K562 (cell line): ENCODE data around the gene ADM2. TPM values are rescaled to one million over a fixed set of nuclear protein-coding genes. Genes with fewer than 3 reads are reported as not detected.

Source experiments
- PCBP2 ChIP-seq: fragments of 200-400 bp; formaldehyde crosslinking; IDR thresholded peaks from 2 replicates; pipeline ENCODE4 v1.6.1; 2018; ENCODE audit warnings: low read length, low read depth, mild to moderate bottlenecking, moderate library complexity; ENCODE audit not compliant: poor library complexity, severe bottlenecking
- PHF21A ChIP-seq: fragments of 450-650 bp; IDR thresholded peaks from 2 replicates; pipeline ENCODE4 v1.6.1; 2017; ENCODE audit warnings: low read depth, borderline replicate concordance
- RBM14 ChIP-seq: fragments of 200-400 bp; formaldehyde crosslinking; IDR thresholded peaks from 2 replicates; pipeline ENCODE4 v1.6.1; 2018; ENCODE audit warnings: low read depth, mild to moderate bottlenecking, low read length, moderate library complexity, borderline replicate concordance; ENCODE audit not compliant: insufficient read depth
- SREBF2 ChIP-seq: sonication (generic); formaldehyde crosslinking; IDR thresholded peaks from 2 replicates; pipeline ENCODE4 v1.4.0; 2020; ENCODE audit warnings: mild to moderate bottlenecking, missing genetic modification reagents
- TEAD4 ChIP-seq, 2 experiments: sonication (generic) in 1 of 2; formaldehyde crosslinking in 1 of 2; IDR thresholded peaks; 2 replicates each; pipeline versions ENCODE4 v1.6.1 to v1.8.0; 2012 to 2022; ENCODE audit warnings: borderline replicate concordance in 1 of 2, inconsistent platforms in 1 of 2, low read length in 1 of 2, mild to moderate bottlenecking in 1 of 2, missing genetic modification reagents in 1 of 2
- TFAM ChIP-seq: fragments of 250-450 bp; sonication (Bioruptor Pico); conservative IDR thresholded peaks from 2 replicates; pipeline ENCODE4 v1.5.0; 2021; ENCODE audit warnings: mild to moderate bottlenecking, moderate library complexity
- ZSCAN29 ChIP-seq: fragments of 450-650 bp; IDR thresholded peaks from 2 replicates; pipeline ENCODE4 v1.6.1; 2017
- polyA plus RNA-seq, 8 experiments: library from polyadenylated mRNA; depleted of rRNA in 4 of 8; stranded (reverse) in 5 of 8; unstranded in 3 of 8; fragments of >200 nt; fragmentation: Nextera tagmentation in 2 of 8; fragmentation: Illumina TruSeq in 1 of 8; extraction: Ambion mirVana in 2 of 8; extraction: Trizol in 1 of 8; gene quantifications; 2 replicates each; pipeline versions ENCODE4 v1.2.1 to v1.2.3, GENCODE V29; 2011 to 2014; ENCODE audit warnings: inconsistent platforms in 1 of 8, missing spikeins in 1 of 8
- total RNA-seq, 7 experiments: library from RNA; depleted of rRNA in 6 of 7; stranded (reverse); fragments of >200 nt in 6 of 7; fragmentation: Illumina TruSeq in 2 of 7; extraction: Trizol in 2 of 7; gene quantifications; 2 replicates each; pipeline versions ENCODE4 v1.2.1 to v1.2.3, GENCODE V29; 2011 to 2021; ENCODE audit warnings: low replicate concordance in 1 of 7
- TF ChIP-seq, protein P1 (sequence below): fragments of 450-650 bp; conservative IDR thresholded peaks from 2 replicates; pipeline ENCODE4 v1.6.1; 2016; ENCODE audit warnings: missing genetic modification characterization, low read depth, mild to moderate bottlenecking, missing compliant biosample characterization, moderate library complexity
- TF ChIP-seq, protein P2 (sequence below), 2 experiments: fragments of 450-650 bp in 1 of 2; sonication (generic) in 1 of 2; formaldehyde crosslinking in 1 of 2; IDR thresholded peaks in 1 of 2; conservative IDR thresholded peaks in 1 of 2; 2 replicates each; pipeline versions ENCODE4 v1.6.1 to v1.8.1; 2016 to 2023; ENCODE audit warnings: mild to moderate bottlenecking in 2 of 2, moderate library complexity in 2 of 2, inconsistent platforms in 1 of 2, missing genetic modification reagents in 1 of 2
- TF ChIP-seq, protein P3 (sequence below): fragments of 250-450 bp; sonication (Bioruptor Pico); IDR thresholded peaks from 2 replicates; pipeline ENCODE4 v1.4.0; 2020
- TF ChIP-seq, protein P4 (sequence below): fragments of 250-450 bp; sonication (Bioruptor Pico); IDR thresholded peaks from 2 replicates; pipeline ENCODE4 v1.8.0; 2021; ENCODE audit warnings: mild to moderate bottlenecking, moderate library complexity

Gene ADM2
- total and polyA plus RNA-seq, 9 of the 15 experiments (the other 6 are each of a cell fraction or from before 2014, with no cell fraction given) = 0.11 to 5.1 (median 0.38) TPM

DNA sequence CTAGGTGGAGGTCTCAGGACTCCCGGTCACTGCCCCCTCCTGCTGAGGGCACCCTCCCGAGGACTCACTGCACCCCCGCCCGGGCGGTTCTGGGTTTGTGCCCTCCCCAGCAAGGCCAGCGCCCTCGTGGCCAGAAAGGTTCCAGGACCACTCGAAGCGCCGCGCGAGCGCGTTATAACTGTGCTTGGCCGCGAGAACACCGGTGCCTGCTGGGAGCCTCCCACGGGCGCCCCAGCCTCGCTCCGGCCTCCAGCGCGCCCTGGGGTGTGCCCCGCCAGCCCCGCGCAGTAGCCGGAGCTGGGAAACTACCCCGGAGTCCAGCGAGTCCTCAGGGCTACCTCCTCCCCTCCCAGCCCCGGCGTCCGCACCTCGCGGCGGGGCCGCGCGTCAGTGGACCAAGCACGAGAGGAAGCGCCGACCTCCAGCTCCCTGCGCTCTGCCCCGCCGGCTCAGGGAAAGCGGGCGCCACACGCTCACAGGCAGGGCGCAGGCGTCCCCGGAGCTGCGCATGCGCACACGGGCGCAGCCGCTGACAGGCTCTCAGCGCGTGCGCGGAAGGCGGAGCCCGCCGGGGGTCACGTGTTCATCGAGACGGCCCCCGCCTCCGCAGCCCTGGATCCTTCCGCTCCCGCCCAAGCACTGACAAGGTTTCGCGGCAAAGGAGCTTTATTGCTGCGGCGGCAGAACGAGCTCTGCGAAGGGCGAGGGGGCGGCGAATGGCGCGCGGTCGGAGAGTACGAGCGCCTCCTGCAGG lies 43.9 kb downstream of the ADM2 start, which contains the start of gene SCO2 (continued):
- no peak for TF ChIP-seq PHF21A
- TF ChIP-seq, protein P1, sequence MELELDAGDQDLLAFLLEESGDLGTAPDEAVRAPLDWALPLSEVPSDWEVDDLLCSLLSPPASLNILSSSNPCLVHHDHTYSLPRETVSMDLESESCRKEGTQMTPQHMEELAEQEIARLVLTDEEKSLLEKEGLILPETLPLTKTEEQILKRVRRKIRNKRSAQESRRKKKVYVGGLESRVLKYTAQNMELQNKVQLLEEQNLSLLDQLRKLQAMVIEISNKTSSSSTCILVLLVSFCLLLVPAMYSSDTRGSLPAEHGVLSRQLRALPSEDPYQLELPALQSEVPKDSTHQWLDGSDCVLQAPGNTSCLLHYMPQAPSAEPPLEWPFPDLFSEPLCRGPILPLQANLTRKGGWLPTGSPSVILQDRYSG (tag) = no peak
- TF ChIP-seq, protein P2, sequence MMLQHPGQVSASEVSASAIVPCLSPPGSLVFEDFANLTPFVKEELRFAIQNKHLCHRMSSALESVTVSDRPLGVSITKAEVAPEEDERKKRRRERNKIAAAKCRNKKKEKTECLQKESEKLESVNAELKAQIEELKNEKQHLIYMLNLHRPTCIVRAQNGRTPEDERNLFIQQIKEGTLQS (IDR thresholded peaks at IDR 0.05) = no peak
- TF ChIP-seq, protein P2 (CRISPR knock-in tag; conservative IDR thresholded peaks at IDR 0.05) = no peak
- TF ChIP-seq ZSCAN29 = no peak
- TF ChIP-seq PCBP2 = no peak
- TF ChIP-seq TFAM (CRISPR knock-in tag) = no peak
- no peak for TF ChIP-seq RBM14
- TF ChIP-seq SREBF2 = no peak
- TF ChIP-seq TEAD4 (IDR thresholded peaks at IDR 0.05; ENCODE audit: low read length) = no peak; the same call in 1 of the 2 replicates
- TF ChIP-seq TEAD4 (CRISPR knock-in tag; IDR thresholded peaks at IDR 0.05; ENCODE audit: borderline replicate concordance) = no peak
- TF ChIP-seq, protein P3, sequence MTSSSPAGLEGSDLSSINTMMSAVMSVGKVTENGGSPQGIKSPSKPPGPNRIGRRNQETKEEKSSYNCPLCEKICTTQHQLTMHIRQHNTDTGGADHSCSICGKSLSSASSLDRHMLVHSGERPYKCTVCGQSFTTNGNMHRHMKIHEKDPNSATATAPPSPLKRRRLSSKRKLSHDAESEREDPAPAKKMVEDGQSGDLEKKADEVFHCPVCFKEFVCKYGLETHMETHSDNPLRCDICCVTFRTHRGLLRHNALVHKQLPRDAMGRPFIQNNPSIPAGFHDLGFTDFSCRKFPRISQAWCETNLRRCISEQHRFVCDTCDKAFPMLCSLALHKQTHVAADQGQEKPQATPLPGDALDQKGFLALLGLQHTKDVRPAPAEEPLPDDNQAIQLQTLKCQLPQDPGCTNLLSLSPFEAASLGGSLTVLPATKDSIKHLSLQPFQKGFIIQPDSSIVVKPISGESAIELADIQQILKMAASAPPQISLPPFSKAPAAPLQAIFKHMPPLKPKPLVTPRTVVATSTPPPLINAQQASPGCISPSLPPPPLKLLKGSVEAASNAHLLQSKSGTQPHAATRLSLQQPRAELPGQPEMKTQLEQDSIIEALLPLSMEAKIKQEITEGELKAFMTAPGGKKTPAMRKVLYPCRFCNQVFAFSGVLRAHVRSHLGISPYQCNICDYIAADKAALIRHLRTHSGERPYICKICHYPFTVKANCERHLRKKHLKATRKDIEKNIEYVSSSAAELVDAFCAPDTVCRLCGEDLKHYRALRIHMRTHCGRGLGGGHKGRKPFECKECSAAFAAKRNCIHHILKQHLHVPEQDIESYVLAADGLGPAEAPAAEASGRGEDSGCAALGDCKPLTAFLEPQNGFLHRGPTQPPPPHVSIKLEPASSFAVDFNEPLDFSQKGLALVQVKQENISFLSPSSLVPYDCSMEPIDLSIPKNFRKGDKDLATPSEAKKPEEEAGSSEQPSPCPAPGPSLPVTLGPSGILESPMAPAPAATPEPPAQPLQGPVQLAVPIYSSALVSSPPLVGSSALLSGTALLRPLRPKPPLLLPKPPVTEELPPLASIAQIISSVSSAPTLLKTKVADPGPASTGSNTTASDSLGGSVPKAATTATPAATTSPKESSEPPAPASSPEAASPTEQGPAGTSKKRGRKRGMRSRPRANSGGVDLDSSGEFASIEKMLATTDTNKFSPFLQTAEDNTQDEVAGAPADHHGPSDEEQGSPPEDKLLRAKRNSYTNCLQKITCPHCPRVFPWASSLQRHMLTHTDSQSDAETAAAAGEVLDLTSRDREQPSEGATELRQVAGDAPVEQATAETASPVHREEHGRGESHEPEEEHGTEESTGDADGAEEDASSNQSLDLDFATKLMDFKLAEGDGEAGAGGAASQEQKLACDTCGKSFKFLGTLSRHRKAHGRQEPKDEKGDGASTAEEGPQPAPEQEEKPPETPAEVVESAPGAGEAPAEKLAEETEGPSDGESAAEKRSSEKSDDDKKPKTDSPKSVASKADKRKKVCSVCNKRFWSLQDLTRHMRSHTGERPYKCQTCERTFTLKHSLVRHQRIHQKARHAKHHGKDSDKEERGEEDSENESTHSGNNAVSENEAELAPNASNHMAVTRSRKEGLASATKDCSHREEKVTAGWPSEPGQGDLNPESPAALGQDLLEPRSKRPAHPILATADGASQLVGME (CRISPR knock-in tag) = no peak
- TF ChIP-seq, protein P4, sequence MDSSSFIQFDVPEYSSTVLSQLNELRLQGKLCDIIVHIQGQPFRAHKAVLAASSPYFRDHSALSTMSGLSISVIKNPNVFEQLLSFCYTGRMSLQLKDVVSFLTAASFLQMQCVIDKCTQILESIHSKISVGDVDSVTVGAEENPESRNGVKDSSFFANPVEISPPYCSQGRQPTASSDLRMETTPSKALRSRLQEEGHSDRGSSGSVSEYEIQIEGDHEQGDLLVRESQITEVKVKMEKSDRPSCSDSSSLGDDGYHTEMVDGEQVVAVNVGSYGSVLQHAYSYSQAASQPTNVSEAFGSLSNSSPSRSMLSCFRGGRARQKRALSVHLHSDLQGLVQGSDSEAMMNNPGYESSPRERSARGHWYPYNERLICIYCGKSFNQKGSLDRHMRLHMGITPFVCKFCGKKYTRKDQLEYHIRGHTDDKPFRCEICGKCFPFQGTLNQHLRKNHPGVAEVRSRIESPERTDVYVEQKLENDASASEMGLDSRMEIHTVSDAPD (CRISPR knock-in tag) = no peak
